Panc1 (cell line): Measurements from ENCODE around the gene AHNAK.

ENCODE experiments used
- POLR2AphosphoS5 ChIP-seq: IDR thresholded peaks from 2 replicates; pipeline ENCODE4 v1.6.1; 2012; ENCODE audit warnings: mild to moderate bottlenecking, low read depth, low read length, moderate library complexity
- SIN3A ChIP-seq: IDR thresholded peaks from 2 replicates; pipeline ENCODE4 v1.6.1; 2012; ENCODE audit warnings: low read depth, mild to moderate bottlenecking, low read length, moderate library complexity, borderline replicate concordance; ENCODE audit not compliant: insufficient read depth
- TF ChIP-seq, protein P1 (sequence below): fragments of 450-650 bp; IDR thresholded peaks from 2 replicates; pipeline ENCODE4 v1.5.1; 2017; ENCODE audit warnings: mild to moderate bottlenecking
- TF ChIP-seq, protein P2 (sequence below), 2 experiments: IDR thresholded peaks; 2 replicates each; pipeline ENCODE4 v1.6.1; 2011 to 2012; ENCODE audit warnings: low read depth in 2 of 2, control low read depth in 1 of 2, low read length in 1 of 2, mild to moderate bottlenecking in 1 of 2, moderate library complexity in 1 of 2; ENCODE audit not compliant: insufficient read depth in 1 of 2

DNA sequence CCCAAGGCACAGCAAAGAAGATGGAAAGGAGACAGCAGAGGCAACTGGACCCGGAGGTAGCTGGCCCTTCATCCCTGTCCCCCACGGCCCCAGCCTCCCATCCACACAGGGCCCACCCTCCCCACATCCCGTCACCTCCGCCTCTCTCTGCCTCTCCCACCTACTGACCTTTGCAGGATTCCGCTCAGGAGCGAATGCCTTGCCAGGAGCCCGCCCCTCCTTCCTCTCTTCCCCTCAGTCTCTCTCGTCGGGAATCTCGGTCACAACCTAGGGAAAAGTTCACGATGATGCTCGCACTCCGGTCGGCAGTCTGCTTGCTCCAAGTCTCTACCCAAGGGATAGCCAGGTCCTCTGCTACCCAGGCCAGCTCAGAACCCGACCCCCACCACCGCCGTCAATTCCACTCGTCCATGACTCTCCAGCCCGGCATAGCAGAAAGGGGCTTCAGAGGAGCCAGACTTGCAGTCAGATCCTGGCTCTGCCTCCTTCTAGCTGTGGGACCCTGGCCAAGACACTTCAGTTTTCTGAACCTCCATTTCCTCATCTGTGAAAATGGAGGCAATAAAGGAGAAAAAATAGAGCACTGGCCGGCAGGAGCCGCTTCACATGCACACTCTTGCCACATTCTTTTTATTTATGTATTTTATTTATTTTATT lies 10.2 kb downstream of the AHNAK start:
- TF ChIP-seq SIN3A = no peak
- TF ChIP-seq POLR2AphosphoS5 = no peak
- TF ChIP-seq, protein P1, sequence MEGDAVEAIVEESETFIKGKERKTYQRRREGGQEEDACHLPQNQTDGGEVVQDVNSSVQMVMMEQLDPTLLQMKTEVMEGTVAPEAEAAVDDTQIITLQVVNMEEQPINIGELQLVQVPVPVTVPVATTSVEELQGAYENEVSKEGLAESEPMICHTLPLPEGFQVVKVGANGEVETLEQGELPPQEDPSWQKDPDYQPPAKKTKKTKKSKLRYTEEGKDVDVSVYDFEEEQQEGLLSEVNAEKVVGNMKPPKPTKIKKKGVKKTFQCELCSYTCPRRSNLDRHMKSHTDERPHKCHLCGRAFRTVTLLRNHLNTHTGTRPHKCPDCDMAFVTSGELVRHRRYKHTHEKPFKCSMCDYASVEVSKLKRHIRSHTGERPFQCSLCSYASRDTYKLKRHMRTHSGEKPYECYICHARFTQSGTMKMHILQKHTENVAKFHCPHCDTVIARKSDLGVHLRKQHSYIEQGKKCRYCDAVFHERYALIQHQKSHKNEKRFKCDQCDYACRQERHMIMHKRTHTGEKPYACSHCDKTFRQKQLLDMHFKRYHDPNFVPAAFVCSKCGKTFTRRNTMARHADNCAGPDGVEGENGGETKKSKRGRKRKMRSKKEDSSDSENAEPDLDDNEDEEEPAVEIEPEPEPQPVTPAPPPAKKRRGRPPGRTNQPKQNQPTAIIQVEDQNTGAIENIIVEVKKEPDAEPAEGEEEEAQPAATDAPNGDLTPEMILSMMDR = no peak
- TF ChIP-seq, protein P2, sequence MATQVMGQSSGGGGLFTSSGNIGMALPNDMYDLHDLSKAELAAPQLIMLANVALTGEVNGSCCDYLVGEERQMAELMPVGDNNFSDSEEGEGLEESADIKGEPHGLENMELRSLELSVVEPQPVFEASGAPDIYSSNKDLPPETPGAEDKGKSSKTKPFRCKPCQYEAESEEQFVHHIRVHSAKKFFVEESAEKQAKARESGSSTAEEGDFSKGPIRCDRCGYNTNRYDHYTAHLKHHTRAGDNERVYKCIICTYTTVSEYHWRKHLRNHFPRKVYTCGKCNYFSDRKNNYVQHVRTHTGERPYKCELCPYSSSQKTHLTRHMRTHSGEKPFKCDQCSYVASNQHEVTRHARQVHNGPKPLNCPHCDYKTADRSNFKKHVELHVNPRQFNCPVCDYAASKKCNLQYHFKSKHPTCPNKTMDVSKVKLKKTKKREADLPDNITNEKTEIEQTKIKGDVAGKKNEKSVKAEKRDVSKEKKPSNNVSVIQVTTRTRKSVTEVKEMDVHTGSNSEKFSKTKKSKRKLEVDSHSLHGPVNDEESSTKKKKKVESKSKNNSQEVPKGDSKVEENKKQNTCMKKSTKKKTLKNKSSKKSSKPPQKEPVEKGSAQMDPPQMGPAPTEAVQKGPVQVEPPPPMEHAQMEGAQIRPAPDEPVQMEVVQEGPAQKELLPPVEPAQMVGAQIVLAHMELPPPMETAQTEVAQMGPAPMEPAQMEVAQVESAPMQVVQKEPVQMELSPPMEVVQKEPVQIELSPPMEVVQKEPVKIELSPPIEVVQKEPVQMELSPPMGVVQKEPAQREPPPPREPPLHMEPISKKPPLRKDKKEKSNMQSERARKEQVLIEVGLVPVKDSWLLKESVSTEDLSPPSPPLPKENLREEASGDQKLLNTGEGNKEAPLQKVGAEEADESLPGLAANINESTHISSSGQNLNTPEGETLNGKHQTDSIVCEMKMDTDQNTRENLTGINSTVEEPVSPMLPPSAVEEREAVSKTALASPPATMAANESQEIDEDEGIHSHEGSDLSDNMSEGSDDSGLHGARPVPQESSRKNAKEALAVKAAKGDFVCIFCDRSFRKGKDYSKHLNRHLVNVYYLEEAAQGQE (IDR thresholded peaks at IDR 0.05; ENCODE audit: insufficient read depth in 1 of 2, low read depth in 2 of 2, low read length in 1 of 2) = no peak
